Osteocyte (in vitro differentiated cells): ENCODE results near the gene LIMS1. TPM values are rescaled to one million over a fixed set of nuclear protein-coding genes. Genes with fewer than 3 reads are reported as not detected.

Experiments used
- DNase-seq: peaks from one replicate; pipeline ENCODE4 v3.0.0; 2021; ENCODE audit warnings: mixed read lengths; ENCODE audit not compliant: unreplicated experiment; ENCODE audit errors: extremely low spot score
- H3K27ac Mint-ChIP-seq: one replicate; pipeline ENCODE4 v1.8.0; 2021; ENCODE audit warnings: mild to moderate bottlenecking, mixed read lengths; ENCODE audit not compliant: unreplicated experiment
- H3K27me3 Mint-ChIP-seq: one replicate; pipeline ENCODE4 v1.8.0; 2021; ENCODE audit warnings: mixed read lengths; ENCODE audit not compliant: unreplicated experiment
- H3K36me3 Mint-ChIP-seq: one replicate; pipeline ENCODE4 v1.8.0; 2021; ENCODE audit warnings: mixed read lengths; ENCODE audit not compliant: unreplicated experiment
- H3K4me1 Mint-ChIP-seq: one replicate; pipeline ENCODE4 v1.8.0; 2021; ENCODE audit warnings: mixed read lengths; ENCODE audit not compliant: unreplicated experiment
- H3K4me3 Mint-ChIP-seq: one replicate; pipeline ENCODE4 v1.8.0; 2021; ENCODE audit warnings: mild to moderate bottlenecking, moderate library complexity, mixed read lengths; ENCODE audit not compliant: unreplicated experiment
- H3K9me3 Mint-ChIP-seq: one replicate; pipeline ENCODE4 v1.8.0; 2021; ENCODE audit warnings: mixed read lengths; ENCODE audit not compliant: unreplicated experiment
- CTCF ChIP-seq: fragments of 200-600 bp; sonication (generic); IDR thresholded peaks from 2 replicates; pipeline ENCODE4 v1.5.0; 2021; ENCODE audit warnings: antibody characterized with exemption, mild to moderate bottlenecking, moderate library complexity
- total RNA-seq: library from RNA; stranded (reverse); gene quantifications from 2 replicates; pipeline ENCODE4 v1.2.1, GENCODE V29; 2021

Gene LIMS1
- total RNA-seq, 1 donor from 2014 or later = 74.4 TPM

- H3K4me1 Mint-ChIP-seq = peaks cover 25% of the 10 kb centered on the region
- no peak for TF ChIP-seq CTCF
- H3K36me3 Mint-ChIP-seq = no peaks in the 10 kb centered on the region
- H3K27me3 Mint-ChIP-seq = no peaks in the 10 kb centered on the region
- no peaks in the 10 kb centered on the region for H3K9me3 Mint-ChIP-seq
- no peak overlapping the region for H3K4me3 Mint-ChIP-seq
- H3K27ac Mint-ChIP-seq = no peak overlapping the region
- no peak for DNase-seq
Measured at GRCh38 chr2:108628936-108629335, 94.7 kb downstream of the LIMS1 start.

GRCh38 chr2:108629417-108629816 lies 95.1 kb downstream of the LIMS1 start:
- Mint-ChIP-seq H3K4me1 (peaks cover 30% of the 10 kb centered on the region), H3K36me3 (no peaks in the 10 kb centered on the region), H3K9me3 (no peaks in the 10 kb centered on the region), H3K27me3 (no peaks in the 10 kb centered on the region), H3K27ac (no peak overlapping the region), H3K4me3 (no peak overlapping the region)
- DNase-seq = no peak
- TF ChIP-seq CTCF = no peak

DNA sequence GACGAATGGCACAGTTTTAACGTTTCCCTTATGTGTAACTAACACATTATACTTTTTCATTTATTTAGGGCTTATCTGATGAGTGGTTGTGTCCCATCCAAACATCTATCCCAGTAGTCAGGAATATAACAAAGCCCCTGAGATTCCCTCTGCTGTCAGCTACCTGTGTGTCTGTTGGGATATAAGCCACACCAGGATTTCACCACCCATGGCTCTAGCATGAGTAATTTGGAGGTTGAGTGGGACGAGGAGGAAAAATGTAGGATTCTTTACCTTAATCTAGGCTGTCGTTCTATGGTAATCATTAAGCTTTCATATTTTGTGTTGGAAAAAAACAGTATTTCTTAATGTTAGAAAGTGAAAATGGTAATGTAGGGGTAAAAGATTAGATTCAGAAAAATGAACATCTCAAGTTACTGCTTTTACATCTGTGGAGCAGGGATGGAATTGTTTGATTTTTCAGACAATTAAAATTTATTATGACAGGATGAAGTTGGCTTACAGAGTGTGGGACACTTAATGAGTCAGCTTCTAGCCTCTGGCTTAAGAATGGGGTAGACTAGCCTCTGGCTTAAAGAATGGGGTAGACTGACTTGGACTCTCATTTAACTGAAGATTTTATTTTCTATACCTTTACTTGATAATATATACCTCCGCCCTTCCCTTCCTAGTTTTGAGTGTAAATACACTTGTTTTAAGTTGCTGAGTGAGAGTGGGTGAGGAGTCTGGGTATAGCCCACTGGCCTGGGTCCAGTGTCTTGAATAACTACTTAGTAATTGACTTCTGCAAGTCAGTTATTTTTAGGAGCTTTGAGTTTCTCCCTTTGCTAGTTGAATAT lies 96.5 kb downstream of the LIMS1 start:
- H3K27ac Mint-ChIP-seq = no peak overlapping the region
- no peak for TF ChIP-seq CTCF
- no peaks in the 10 kb centered on the region for H3K36me3 Mint-ChIP-seq
- H3K4me1 Mint-ChIP-seq = peaks cover 39% of the 10 kb centered on the region
- no peaks in the 10 kb centered on the region for H3K27me3 Mint-ChIP-seq
- no peak overlapping the region for H3K4me3 Mint-ChIP-seq
- H3K9me3 Mint-ChIP-seq = no peaks in the 10 kb centered on the region
- no peak for DNase-seq

DNA sequence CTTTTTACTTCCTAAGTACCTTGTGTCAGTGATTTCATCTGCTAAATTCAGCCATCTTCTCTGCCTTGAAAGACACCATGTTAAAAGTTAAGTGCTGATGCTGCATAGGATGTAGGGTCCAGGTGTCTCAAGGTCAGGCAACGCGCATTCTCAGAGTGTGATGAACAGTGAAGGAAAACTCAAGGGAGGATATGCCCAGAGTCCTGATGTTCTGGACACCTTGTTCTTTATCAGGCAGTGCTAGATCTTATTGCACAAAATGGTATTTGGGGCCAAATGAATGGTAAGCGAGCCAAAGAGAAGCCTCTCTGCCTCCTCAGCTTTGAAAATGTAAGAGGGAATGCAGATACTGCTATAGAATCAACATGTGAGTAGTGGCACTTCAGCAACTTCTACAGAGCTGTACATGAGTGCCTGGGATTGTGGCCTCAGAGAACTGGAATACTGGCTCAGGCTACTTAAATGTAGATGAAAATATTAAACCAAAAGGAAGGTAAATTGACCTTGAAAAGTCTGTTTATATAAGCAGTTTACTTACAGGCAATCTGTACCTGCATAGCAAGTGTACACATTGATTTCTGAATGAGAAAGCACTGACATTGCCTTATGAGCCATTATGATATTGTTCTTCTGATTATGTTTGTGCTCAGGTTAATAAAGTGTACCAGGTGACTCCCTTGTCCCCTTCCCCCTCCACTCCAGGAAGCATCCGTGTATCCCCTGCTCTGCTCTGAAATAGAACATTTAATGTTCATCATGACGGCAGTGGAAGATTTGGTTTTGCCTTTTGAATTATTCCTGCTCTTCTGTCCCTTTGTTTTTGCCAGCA lies 98.3 kb downstream of the LIMS1 start:
- H3K4me1 Mint-ChIP-seq = peaks cover 57% of the 10 kb centered on the region

More for the DNA sequence above, 98.3 kb downstream of the LIMS1 start:
- no peak for TF ChIP-seq CTCF
- no peaks in the 10 kb centered on the region for H3K9me3 Mint-ChIP-seq
- no peak overlapping the region for H3K27ac Mint-ChIP-seq
- DNase-seq = no peak
- H3K27me3 Mint-ChIP-seq = no peaks in the 10 kb centered on the region
- no peak overlapping the region for H3K4me3 Mint-ChIP-seq
- H3K36me3 Mint-ChIP-seq = no peaks in the 10 kb centered on the region
